CD4-positive, alpha-beta T cell treated with Interleukin-4 for 4 hours (primary cell): Measurements from ENCODE around the gene TRIM24.

ENCODE experiments used
- DNase-seq: peaks from one replicate; pipeline ENCODE4 v3.0.0-alpha.2; 2020

TRIM24 gene

DNA sequence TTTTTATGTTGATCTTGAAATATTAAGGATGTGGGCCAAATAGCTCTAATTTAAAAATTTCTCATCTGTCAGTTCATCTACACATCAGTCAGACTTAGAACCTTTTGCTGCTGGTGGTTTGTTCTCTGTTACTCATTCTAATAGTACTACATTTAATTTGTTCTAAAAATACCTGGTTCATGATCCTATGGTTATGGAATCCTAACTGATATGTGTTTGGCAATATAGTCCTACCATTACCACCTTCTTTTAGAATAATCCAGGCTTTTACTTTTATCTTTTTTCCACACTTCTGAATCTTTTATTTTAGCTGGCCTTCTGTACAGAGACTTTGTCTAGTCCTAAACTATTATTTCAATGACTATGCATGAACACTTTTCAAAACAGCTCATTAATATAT, 124.2 kb downstream of the TRIM24 start:
- no peak for DNase-seq

DNA sequence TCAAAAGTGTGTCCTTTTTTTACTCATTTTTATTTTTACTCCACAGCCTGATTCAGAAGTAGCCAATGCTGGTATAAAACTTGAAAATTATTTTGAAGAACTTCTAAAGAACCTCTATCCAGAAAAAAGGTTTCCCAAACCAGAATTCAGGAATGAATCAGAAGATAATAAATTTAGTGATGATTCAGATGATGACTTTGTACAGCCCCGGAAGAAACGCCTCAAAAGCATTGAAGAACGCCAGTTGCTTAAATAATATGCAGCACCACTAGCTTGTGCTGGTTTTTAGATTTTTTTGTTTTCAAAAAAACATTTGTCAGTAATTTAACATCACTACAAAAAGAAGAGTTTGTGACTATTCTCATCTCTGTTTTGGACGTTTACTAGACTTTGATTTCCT, 124.6 kb downstream of the TRIM24 start:
- no peak for DNase-seq

DNA sequence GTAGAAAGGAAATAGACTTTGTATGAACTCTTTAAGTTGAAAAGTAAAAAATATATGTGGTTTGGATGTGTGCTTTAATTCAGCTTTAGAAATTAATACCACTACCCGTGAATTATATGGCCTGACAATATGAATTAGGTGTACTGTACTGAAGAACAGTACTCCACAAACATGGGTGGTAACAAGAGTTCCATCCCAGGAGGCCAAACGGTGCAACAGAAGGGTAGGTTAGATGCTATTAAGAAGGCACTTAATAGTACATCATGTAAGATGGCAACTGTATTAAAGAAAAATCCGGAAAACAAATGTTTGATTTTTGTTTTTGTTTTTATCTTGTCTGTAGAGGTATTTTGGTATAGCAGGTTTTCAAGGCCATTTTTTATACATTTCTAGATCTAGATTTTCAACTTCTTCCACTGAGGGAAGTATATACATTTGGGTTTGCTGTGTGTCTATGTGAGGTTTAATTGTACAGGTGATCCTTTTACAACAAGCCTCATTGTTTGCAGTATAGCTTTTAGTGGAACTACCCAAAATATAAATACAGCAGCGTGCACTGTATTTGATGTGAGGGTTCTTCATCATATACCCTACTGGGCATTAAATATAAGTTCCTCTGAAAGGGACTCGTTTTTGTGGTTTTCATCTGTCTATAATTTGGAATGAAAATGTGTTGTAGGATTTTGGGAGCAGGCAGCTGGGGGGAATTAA, 125.4 kb downstream of the TRIM24 start:
- DNase-seq: no peak

DNA sequence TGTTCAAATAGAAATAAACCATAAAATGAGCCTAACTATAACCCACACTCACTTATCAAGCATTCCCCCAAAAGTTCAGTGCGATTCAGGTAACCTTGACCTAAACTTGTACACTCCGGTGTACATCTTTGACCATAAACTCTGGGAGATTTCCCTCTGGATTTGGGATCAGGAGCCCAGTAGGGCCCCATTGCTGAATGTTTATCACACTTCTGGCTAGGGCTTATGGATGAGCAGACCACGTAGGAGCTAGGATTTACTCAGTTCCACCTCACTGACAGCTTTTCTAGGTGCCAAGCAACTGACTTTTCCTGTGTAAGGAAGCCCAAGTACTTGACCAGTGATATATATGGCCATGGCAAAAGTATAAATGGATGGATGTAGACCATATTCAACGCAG, 127.4 kb downstream of the TRIM24 start:
- DNase-seq: no peak

DNA sequence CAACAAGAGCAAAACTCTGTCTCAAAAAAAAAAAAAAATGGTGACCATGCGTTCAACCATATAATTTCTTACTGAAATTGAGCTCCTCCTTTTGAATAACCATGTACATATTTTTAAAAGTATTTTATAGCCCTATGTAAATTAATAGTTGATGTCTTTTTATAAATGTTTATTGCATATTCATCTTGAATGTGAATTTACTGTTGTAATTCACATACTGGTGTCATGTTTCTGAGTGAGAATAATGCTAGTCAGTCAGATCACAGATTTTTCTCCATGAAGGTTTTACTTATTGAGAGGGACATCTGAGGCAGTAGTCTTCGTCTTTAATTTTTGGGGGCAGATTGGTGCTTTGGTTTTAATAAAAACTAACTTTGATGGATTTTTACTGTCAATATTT, 128.9 kb downstream of the TRIM24 start:
- no peak for DNase-seq

DNA sequence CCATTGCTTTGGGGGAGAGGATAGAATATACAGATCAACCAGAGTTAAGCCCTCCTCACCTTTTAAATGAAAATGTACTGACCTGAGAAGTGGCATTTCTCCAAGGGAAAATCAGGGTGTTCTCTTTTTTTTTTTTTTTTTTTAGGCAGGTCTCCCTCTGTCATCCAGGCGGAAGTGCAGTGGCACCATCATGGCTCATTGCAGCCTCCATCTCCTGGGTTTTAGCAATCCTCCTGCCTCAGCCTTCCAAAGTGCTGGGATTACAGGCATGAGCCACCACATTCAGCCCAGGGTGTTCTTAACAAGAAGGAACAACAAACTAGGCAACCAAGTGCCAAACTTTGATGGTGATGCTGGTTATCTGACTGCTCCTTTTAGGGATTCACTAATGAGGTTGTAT, 130.1 kb downstream of the TRIM24 start:
- DNase-seq: no peak

DNA sequence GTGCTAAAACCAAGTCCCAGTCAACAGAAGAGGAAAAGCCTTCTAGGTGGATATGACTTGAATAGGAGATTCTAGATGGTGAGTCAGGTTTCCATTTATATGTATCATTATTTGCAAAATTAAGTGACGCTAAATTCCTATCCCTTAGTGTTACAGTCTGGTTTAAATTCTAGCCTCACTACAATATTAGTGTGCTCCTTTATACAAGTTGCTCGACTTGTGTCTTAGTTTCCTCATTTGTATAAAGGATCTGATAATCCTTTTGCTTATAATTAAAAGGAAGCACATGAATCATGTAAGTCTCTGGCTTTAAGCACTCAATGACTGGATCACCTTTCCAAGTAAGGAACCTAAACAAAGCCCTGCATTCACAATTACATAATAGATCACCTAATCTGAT, 135.4 kb downstream of the TRIM24 start:
- DNase-seq: no peak

DNA sequence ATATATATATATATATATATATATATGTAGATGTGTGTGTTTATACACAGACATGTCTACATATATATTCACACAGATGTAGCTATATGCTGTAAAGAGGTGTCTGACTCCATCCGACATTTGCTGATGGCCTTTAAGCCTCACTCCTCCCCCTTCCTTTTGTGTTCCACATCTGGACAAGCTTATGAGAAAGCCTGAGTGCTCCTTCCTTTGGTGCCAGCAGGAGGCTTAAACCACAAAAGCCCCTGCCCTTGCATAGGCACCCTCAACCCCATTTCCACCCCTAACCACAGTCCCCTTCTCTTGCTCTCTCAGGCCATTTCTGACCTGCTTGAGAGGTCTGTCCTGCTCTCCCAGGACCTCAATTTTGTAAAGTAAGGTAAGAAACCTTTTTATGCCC, 142.4 kb downstream of the TRIM24 start:
- DNase-seq: no peak

DNA sequence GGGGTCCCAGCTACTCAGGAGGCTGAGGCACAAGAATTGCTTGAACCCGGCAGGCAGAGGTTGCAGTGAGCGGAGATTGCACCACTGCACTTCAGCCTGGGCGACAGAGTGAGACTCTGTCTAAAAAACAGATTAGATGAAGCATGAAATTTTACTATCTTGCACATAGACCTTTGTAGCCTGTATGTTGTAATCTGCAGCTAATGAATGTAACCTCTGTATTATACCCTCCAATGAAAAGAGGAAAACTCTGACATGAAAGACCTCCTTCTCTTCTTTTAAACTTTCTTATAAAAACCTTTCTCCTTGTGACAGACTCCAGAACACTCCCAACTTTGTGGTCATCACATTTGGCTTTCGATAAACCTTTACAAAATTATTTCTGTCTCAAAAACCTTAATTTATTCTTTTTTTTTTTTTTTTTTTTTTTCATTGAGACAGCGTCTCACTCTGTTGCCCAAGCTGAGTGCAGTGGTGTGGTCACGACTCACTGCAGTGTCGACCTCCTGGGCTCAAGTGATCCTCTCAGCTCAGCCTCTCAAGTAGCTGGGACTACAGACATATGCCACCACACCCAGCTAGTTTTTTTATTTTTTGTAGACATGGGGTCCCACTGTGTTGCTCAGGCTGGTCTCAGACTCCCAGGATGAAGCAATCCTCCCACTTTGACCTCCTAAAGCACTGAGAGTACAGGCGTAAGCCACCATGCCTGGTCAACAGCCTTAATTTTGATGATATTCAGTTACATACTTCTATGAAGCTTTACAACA, 143.7 kb downstream of the TRIM24 start:
- no peak for DNase-seq

DNA sequence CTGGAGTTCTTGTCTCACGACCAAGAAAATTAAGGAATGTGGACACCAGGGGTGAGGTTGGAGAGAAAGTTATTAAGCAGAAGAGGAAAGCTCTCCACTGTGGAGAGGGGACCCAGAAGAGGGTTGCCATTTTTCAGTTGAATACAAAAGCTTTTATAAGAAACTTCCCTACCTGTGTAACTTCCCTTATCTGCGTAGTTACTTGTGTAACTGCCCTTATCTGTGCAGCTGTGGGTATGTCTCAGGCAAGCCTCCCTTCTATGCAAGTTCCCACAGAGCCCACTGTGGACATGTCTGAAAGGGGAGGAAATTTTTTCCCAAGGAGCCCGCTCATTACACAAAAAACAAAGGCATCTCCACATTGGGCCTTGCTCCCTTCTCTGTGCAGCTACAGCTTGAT, 146.2 kb downstream of the TRIM24 start:
- no peak for DNase-seq

DNA sequence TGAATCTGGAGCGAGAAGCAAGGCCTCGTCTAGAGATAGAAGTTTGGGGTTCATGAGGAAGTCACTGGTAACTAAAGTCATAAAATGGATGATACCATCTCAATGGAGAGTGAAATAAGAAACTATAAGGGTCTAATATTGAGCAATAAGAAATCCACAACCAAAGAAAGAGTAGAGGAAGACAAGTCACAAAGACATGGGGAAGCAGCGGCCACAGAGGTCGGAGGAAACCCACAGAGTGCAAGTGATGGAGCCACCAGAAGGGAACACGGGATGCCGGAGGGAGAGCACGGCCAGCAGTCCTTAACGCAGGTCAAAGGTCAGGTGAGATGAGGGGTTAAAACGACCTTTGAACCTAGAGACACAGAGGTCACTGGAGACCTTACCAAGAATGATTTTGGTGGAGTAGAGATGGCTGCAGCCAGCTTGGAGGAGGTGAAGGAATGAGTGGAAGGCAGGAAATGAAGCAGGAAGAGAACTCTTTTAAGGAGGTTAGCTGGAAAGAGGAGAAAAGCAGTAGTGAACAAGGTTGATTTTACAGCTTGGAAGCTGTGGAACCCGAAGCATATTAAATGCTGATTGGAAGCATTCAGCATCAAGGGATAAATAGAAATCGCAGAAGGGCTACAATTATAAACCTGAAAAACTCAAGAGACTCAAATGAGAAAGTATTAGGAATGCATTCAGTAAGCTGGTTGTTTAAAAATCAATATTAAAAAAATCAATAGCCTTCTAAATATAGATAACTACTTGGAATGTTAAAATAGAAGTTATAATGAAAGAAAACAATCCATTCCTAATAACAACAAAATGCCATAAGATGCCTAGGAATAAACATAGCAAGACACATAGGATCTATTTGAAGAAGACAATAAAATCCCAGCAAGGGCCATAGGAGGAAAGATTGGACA, 147.4 kb downstream of the TRIM24 start:
- no peak for DNase-seq

DNA sequence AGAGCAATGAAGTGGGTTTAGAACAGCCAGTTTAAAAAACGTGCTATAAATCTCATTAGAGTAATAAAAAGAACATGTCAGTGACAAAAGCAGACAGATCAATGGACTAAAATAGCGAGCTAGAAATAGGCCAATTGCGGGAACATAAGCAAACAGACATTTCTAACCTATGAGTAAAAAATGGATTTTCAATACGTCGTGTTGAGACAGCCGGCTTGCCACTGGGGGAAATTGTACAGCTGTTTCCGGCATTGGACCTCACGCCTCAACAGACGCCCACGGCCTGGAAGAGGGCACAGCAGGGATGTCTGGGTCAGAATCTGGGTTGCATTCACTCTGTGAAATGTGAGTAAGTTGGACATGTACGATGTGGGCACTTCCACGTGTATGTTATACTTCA, 148.2 kb downstream of the TRIM24 start:
- DNase-seq: no peak

DNA sequence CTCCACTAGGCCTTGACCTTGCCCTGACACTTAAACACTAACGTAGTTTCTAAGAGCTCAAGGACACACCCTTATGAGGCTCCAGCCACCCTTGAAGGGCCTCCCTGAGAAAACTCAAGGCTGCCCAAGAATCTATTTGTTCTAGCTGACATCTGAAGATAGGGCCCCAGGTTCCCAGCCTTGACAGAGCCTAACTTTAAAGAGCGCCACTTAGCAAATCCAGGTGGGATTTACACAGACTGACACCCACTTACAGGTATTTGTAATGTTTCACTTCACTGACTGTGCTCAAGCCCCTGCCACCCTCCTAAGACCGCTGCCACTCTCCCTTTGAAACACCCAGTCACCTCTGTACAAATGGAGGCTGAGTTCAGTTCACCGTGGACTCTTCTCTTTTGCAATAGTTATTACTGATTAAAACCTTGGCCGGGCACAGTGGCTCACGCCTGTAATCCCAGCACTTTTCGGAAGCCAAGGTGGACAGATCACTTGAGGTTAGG, 150.7 kb downstream of the TRIM24 start:
- DNase-seq: no peak

DNA sequence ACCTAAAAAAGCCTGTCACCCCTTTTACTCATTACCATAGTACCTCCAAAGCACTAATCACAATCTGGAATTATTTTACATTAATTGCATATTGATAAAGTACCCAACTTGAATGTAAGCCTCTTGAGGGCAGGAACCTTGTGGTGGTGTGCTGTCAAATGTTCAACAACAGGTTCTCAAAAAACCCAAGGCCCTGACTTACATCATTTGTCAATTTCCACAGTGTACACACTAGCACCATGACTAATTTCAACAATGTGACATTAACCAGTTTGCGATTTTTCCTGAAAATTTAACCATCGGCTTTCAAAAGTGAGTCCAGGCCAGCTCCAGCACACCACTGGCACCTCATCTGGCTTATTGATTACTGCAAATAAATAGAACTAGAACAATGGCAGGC, 153.6 kb downstream of the TRIM24 start:
- DNase-seq: no peak

DNA sequence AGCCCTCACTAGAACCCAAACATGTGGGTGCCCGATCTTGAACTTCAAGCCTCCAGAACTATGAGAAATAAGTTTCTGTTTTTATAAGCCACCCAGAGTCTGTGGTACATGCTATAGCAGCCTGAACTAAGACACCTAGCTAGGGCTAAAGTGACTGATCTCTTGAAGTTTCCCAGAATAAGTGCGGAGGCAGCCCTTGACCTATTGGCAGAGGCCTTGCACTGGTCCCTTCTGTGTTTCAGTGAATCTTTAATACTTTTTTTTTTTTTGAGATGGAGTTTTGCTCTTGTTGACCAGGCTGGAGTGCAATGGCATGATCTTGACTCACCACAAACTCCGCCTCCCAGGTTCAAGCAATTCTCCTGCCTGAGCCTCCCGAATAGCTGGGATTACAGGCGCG, 156.0 kb downstream of the TRIM24 start:
- DNase-seq: no peak

DNA sequence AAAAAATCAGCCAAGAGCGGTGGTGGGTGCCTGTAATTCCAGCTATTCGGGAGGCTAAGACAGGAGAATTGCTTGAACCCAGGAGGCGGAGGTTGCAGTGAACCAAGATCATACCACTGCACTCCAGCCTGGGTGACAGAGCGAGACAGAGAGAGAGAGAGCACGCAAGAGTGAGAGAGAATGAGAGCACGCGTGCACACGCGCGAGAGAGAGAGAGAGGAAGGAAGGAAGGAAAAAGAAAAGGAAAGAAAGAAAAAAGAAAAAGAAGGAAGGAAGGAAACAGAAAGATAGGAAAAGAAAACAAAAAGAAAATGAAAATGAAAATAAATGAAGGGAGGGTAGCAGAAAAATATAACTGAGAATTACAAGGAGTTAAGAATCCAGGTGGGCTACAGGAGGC, 158.4 kb downstream of the TRIM24 start:
- DNase-seq: no peak

DNA sequence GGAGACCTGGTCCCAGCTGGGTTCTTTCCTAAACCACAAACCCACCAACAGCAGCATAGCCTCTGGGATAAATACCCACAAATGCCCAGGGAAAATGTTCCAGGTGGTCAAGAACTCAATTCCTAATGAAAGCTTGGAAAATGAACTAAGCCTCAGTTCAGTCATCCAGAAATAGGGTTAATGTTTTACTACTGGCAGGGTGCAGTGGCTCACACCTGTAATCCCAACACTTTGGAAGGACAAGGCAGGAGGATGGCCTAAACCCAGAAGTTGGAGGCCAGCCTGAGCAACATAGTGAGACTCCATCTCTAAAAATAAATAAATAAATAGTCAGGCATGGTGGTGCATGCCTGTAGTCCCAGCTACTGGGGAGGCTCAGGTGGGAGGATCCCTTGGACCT, 158.9 kb downstream of the TRIM24 start:
- no peak for DNase-seq

DNA sequence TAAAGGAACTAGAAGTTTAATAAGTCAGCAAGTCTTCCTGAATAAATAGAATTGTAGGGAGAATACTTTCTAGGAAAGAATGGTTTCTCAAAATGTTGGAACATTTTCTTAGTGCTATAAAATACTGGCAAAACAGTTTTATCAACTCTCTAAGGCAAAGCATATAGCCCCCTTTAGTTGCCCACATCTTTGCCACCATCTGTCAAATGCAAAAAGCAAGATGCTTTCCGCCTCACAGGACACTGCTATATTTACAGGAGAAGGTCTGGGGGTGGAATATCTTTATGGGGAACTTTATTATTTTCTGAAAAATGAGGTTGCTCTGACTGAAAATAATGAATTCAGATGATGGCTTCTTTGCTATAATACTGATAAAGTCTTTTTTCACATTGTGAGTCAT, 162.8 kb downstream of the TRIM24 start:
- no peak for DNase-seq

DNA sequence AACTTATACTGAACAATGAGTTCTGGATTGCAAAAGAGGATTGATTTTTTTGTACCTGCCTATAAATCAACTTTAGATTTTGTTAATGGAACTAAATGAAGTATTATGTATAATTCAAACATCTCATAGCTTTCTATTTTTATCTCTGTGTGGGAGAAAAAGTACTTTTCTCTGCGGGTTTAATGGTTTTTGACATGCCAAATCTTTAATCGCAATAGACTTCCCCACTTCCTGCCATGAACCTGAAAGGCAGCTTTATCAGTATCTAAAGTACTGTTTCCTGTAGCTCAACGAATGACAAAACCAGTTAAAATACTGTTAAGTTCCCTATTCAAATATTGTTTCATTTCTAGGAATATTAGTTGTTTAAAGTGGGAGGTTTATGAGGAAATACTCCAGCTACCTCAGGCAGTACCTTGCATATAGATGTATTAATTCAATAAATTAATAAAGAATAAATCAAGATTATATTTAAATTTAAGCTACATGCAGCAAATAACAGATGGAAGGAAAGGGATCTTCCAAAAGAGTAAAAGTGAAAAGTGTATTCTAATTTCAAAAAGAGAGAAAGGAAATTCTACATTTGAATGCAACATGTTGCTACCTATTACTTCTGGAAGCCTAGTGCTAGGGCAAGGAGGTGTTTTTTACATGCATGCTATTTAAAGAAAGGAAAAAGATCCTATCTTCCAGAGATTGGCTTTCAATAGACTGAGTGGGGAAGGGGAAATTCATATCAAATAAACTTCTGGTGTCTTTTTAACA, 165.2 kb downstream of the TRIM24 start:
- DNase-seq: peak; percentile 24

DNA sequence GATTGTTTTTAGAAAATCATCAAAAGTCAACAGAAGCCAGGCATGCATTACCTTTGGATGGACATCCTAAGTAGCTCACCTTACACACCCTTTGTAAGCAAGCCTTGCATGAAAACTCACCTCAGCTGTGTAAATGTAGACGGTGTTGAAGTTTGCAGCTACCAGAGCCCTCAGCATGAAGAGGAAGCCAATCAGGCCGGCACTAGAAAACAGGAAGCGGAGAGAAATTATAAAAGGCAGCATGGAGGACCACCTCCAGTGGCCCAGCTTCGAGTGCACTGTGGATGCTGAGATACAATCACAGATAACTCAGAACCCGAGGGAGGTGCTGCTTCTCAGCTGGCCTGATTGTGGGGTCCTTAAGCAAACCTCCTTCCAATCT, 165.8 kb downstream of the TRIM24 start:
- DNase-seq: no peak

DNA sequence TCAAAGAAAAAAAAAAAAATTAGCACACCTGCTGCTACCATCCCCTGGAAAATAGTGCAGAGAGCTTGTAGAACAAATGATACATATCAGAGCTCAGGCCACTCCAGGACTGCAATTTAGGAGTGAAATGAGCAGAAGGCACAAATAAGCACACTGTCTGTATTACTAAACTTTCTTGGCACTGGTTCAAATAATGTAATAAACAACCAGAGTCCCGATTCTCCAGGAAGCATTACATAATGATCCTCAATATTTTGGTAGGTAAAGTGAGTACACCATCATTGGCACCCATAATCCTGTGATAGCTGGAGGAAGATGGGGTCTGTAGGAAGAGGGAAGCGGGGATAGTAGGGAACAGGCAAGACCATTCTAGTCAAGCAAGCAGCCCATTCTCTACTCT, 166.8 kb downstream of the TRIM24 start:
- no peak for DNase-seq

DNA sequence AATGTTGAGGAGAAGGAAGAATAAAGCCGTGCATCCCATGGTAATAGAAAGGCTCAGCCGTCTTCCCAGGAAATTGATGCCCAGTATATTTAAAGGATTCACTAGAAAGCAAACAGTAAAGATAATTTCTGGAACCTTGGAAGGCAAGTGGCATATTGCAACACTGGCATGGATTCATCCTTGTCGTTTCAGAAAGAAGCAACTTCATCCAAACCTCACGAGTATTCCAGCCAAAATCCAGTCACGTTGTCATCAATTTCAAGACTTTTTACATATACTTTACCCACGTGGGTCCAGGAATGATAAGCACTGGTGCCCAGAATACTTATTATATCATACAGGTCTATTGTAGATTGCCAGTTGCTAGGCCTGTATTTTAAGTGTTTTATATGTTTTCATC, 167.3 kb downstream of the TRIM24 start:
- no peak for DNase-seq
